Hepatocyte (in vitro differentiated cells): ENCODE measurements around the gene CWC25.

Source experiments
- CTCF ChIP-seq: fragments of 200-600 bp; sonication (generic); IDR thresholded peaks from 2 replicates; pipeline ENCODE4 v1.5.1; 2016; ENCODE audit warnings: antibody characterized with exemption, mild to moderate bottlenecking; ENCODE audit not compliant: poor library complexity
- EZH2 ChIP-seq: fragments of 200-600 bp; sonication (generic); IDR thresholded peaks from 2 replicates; pipeline ENCODE4 v1.6.1; 2016; ENCODE audit warnings: antibody characterized with exemption, mild to moderate bottlenecking, borderline replicate concordance
- EZH2phosphoT487 ChIP-seq: fragments of 200-600 bp; sonication (generic); IDR thresholded peaks from one replicate; pipeline ENCODE4 v1.6.1; 2018; ENCODE audit warnings: antibody characterized with exemption, mild to moderate bottlenecking, low read depth, moderate library complexity; ENCODE audit not compliant: unreplicated experiment, severe bottlenecking

DNA sequence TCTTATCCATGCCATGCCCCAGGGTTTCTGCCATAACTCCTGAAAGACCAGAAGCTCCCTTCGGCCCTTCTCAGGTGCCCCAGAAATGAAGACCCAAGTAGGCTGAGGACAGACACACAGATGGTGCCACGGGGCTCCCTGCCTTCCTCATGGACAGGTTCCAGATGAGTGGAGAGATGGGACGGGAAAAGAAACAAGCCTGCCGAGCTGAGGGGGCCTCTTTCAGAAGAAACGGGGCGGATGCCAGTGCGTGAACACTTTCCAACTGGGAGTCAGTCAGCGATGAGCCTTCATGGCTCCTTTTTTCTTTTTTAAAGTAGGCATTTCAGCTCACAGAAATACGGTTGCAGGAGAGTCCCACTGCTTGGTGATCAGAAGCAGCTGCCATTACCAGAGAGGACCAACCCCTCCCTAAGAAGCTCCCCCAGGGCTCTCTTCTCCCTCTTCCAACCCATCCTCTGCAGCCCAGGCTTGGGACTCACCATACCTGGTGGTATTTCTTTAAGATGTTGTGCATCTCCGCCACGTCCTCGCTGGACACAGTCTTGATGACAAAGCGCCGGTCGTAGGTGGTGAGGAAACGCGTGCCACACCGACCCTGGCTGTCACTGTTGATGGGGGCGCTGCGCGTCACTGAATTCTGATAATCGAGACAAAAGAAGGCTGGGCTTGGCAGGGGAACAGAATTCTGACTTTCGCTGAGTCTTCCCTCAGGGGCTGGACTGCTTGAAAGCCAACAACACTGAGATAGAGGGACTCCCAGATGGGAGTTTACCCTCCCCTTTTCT lies 45.0 kb downstream of the CWC25 start:
- no peak for TF ChIP-seq CTCF
- no peak for TF ChIP-seq EZH2
- no peak for TF ChIP-seq EZH2phosphoT487
